Ovary (tissue), 9 donors: Measurements from ENCODE around the gene GPC6. TPM values are rescaled to one million over a fixed set of nuclear protein-coding genes. Genes with fewer than 3 reads are reported as not detected.

Source experiments
- DNase-seq, 5 donors: peaks; one replicate each; pipeline ENCODE4 v3.0.0-alpha.2; 2019 to 2020
- H3K27ac ChIP-seq, 2 donors: fragments of 200-600 bp; one replicate each; pipeline versions ENCODE4 v1.5.1 to v1.8.0; 2019 to 2022
- H3K27me3 ChIP-seq: fragments of 200-600 bp; one replicate; pipeline ENCODE4 v1.8.0; 2022
- H3K36me3 ChIP-seq: fragments of 200-600 bp; sonication (generic); one replicate; pipeline ENCODE4 v1.5.1; 2019
- H3K4me1 ChIP-seq: one replicate; pipeline ENCODE4 v1.8.1; 2013; ENCODE audit warnings: mild to moderate bottlenecking, moderate library complexity; ENCODE audit not compliant: insufficient read depth
- H3K4me3 ChIP-seq: fragments of 200-600 bp; sonication (generic); one replicate; pipeline ENCODE4 v1.5.1; 2017
- H3K9me3 ChIP-seq, 2 donors: fragments of 200-600 bp in 1 of 2; sonication (generic) in 1 of 2; one replicate each; pipeline versions ENCODE4 v1.5.1 to v1.8.1; 2013 to 2019; ENCODE audit warnings: mild to moderate bottlenecking in 1 of 2, moderate library complexity in 1 of 2
- EP300 ChIP-seq: sonication (generic); formaldehyde crosslinking; IDR thresholded peaks from one replicate; pipeline ENCODE4 v1.6.1; 2017; ENCODE audit warnings: antibody characterized with exemption
- POLR2A ChIP-seq: fragments of 450-650 bp; IDR thresholded peaks from one replicate; pipeline ENCODE4 v1.6.1; 2017; ENCODE audit warnings: antibody characterized with exemption, mild to moderate bottlenecking, moderate library complexity
- WGBS, 3 donors: extraction: QIAGEN DNeasy Blood & Tissue Kit in 1 of 3; methylation state at CpG; one replicate each; pipeline versions ENCODE4 v1.1.5 to v1.1.7; 2013 to 2017; 5-methylcytosine and 5-hydroxymethylcytosine counted together
- intact Hi-C, 4 donors: fragments of 100-400 bp; cut with DNase I; formaldehyde crosslinking; loops; one replicate each; pipeline versions ENCODE4 v1.11.0 to v1.15.1; 2022 to 2023
- polyA plus RNA-seq, 2 donors: library from polyadenylated mRNA; stranded (reverse); fragments of 200-250 nt in 1 of 2; fragments of 350-450 nt in 1 of 2; fragmentation: Illumina TruSeq in 1 of 2; extraction: RNeasy Lipid Tissue Mini Kit (QIAGEN cat#74804) in 1 of 2; gene quantifications; one replicate each; pipeline ENCODE4 v1.2.3, GENCODE V29; 2013 to 2014
- total RNA-seq, 7 donors: library from RNA; depleted of rRNA in 2 of 7; stranded (reverse); fragments of >200 nt in 2 of 7; fragmentation: NEBNext Ultra II Directional in 3 of 7; extraction: Animal tissue kit (Norgen Biotek cat#: 25700) in 3 of 7; gene quantifications; one replicate each; pipeline versions ENCODE4 v1.1.0 to v1.2.4, GENCODE V29; 2016 to 2023
- TF ChIP-seq, protein P1 (sequence below), 3 donors: fragments of 450-650 bp in 2 of 3; fragments of 200-600 bp in 1 of 3; IDR thresholded peaks; one replicate each; pipeline versions ENCODE4 v1.5.1 to v1.8.0; 2016 to 2022; ENCODE audit warnings: antibody characterized with exemption in 3 of 3, mild to moderate bottlenecking in 1 of 3
- donor health status: DM: no; HTN: no; CAD: no; lungs with moderate emphysema.
- donor health status: DM: no; HTN: no; CAD: no.
- donor health status: Bipolar disorder and iron deficiency.
- donor health status: DM: yes; HTN: yes; CAD: no.
- donor health status: DM: no; HTN: no; CAD: no.
- donor health status: DM: yes; HTN: yes; CAD: no.

GPC6 gene
- total and polyA plus RNA-seq, 9 donors: 4.3 to 22.3 (median 17.9) TPM

- DNase-seq: no peak
- no peaks in the 10 kb centered on the region for H3K27me3 ChIP-seq
- no peaks in the 10 kb centered on the region for H3K4me1 ChIP-seq
- H3K36me3 ChIP-seq: no peaks in the 10 kb centered on the region
- WGBS, 3 donors: 80 to 90% (median 86%) methylated on average over 2 of the region's 2 CpGs
- H3K9me3 ChIP-seq: no peaks in the 10 kb centered on the region
- H3K4me3 ChIP-seq: no peak overlapping the region
- no peak overlapping the region for H3K27ac ChIP-seq
- intact Hi-C loops: no loop called here
- TF ChIP-seq EP300: no peak
- no peak for TF ChIP-seq POLR2A
- TF ChIP-seq, protein P1, sequence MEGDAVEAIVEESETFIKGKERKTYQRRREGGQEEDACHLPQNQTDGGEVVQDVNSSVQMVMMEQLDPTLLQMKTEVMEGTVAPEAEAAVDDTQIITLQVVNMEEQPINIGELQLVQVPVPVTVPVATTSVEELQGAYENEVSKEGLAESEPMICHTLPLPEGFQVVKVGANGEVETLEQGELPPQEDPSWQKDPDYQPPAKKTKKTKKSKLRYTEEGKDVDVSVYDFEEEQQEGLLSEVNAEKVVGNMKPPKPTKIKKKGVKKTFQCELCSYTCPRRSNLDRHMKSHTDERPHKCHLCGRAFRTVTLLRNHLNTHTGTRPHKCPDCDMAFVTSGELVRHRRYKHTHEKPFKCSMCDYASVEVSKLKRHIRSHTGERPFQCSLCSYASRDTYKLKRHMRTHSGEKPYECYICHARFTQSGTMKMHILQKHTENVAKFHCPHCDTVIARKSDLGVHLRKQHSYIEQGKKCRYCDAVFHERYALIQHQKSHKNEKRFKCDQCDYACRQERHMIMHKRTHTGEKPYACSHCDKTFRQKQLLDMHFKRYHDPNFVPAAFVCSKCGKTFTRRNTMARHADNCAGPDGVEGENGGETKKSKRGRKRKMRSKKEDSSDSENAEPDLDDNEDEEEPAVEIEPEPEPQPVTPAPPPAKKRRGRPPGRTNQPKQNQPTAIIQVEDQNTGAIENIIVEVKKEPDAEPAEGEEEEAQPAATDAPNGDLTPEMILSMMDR (IDR thresholded peaks at IDR 0.05): no peak
These were observed 570.9 kb downstream of the GPC6 start for GRCh38 chr13:93797463-93797862.

DNA sequence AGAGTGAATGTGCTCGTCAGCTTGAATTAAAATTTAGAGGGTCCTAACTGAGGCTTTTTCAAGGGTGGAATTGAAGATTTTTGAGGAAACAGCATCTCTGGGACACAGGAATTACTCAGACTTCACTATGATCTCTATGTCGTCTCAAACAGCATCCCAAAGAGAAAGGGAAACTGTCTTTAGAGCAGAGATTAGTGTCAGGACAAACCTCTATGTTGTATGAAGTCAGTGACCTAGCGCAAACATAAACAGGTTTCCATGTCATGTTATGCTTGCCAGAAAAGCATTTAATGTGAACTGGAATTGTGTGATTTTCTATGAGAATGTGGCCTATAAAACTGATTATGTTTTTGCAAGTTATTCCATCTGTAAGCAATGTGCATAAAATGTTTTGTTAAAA lies 573.7 kb downstream of the GPC6 start:
- WGBS, 3 donors: 86 to 92% (median 89%) methylated on average over 3 of the region's 3 CpGs
- DNase-seq: no peak
- no peak overlapping the region for H3K4me3 ChIP-seq

DNA sequence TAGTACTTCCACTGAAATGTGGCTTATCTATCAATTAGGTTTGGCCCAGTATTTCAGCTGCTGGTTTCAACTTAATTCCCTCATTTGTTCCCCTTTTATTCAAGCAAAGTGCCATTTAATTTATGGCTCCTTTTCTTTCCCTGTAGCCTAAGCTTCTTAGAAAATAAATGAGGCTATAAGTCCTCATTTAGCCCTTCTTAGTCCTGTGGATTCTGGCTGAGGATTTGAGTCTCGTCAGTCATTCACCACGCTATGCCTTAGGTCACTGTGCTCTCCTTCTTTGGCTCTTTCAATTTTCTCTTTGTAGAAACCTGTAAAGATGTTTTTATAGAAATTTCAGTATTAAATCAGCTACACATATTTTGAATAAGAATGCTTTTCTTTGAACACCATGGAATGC lies 579.1 kb downstream of the GPC6 start:
- intact Hi-C loops: no loop called here
- Histone ChIP-seq H3K27me3 (no peaks in the 10 kb centered on the region), H3K27ac (no peak overlapping the region), H3K36me3 (no peaks in the 10 kb centered on the region), H3K4me1 (no peaks in the 10 kb centered on the region), H3K4me3 (no peak overlapping the region), H3K9me3 (no peaks in the 10 kb centered on the region)
- no peak for DNase-seq
- WGBS, 3 donors: 96 to 97% (median 97%) methylated on average over 1 to 2 of the region's 2 CpGs
- TF ChIP-seq EP300: no peak
- no peak for TF ChIP-seq POLR2A
- TF ChIP-seq, protein P1 (IDR thresholded peaks at IDR 0.05): no peak

More for the DNA sequence above, 573.7 kb downstream of the GPC6 start:
- H3K27me3 ChIP-seq: no peaks in the 10 kb centered on the region
- intact Hi-C loops: no loop called here
- H3K4me1 ChIP-seq: no peaks in the 10 kb centered on the region
- no peaks in the 10 kb centered on the region for H3K9me3 ChIP-seq
- H3K36me3 ChIP-seq: no peaks in the 10 kb centered on the region
- H3K27ac ChIP-seq: no peak overlapping the region
- TF ChIP-seq POLR2A: no peak
- TF ChIP-seq, protein P1 (IDR thresholded peaks at IDR 0.05): no peak
- no peak for TF ChIP-seq EP300

GRCh38 chr13:93806861-93807260 lies 580.3 kb downstream of the GPC6 start:
- TF ChIP-seq, protein P1 (IDR thresholded peaks at IDR 0.05): no peak
- TF ChIP-seq EP300 (no peak), POLR2A (no peak)
- intact Hi-C loops: no loop called here
- H3K4me1 ChIP-seq: no peaks in the 10 kb centered on the region
- WGBS, 3 donors: 67 to 84% (median 77%) methylated on average over 1 of the region's 1 CpG
- no peaks in the 10 kb centered on the region for H3K27me3 ChIP-seq
- DNase-seq: no peak
- no peaks in the 10 kb centered on the region for H3K36me3 ChIP-seq
- H3K27ac ChIP-seq: no peak overlapping the region
- no peaks in the 10 kb centered on the region for H3K9me3 ChIP-seq
- no peak overlapping the region for H3K4me3 ChIP-seq

DNA sequence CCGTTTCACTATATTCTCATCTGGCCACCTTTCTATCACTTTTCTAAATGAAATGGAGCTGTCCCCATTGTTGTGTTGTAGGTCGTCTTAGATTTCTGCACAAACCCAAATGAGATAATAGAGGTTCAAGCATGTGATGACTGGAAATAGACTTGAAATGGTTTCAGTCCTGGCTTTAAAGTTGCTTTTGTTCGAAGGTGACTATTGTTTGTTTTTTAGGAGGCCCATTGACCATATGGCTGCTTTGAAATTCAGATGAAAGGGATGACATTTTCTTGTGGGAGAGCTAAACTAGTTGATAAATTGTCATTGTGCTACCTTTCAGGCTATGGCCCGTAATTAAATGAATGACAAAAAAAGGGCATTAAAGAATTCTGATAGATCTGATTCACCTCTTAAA lies 583.7 kb downstream of the GPC6 start:
- H3K4me1 ChIP-seq: no peaks in the 10 kb centered on the region

More for the DNA sequence above, 583.7 kb downstream of the GPC6 start:
- no peak for DNase-seq
- Histone ChIP-seq H3K9me3 (no peaks in the 10 kb centered on the region), H3K36me3 (no peaks in the 10 kb centered on the region), H3K4me3 (no peak overlapping the region), H3K27me3 (no peaks in the 10 kb centered on the region), H3K27ac (no peak overlapping the region)
- no peak for TF ChIP-seq EP300
- no peak for TF ChIP-seq POLR2A
- TF ChIP-seq, protein P1 (IDR thresholded peaks at IDR 0.05): no peak
- intact Hi-C loops: no loop called here
- 42 to 71% (median 67%) methylated on average over 4 of the region's 4 CpGs for WGBS, 3 donors
